GM19035 (cell line): ENCODE results near the gene SLC4A2.

Experiments used
- ATAC-seq: cut with Tn5 transposase; IDR thresholded peaks from one replicate; pipeline ENCODE4 v1.9.1; 2021; ENCODE audit not compliant: unreplicated experiment

Gene SLC4A2

DNA sequence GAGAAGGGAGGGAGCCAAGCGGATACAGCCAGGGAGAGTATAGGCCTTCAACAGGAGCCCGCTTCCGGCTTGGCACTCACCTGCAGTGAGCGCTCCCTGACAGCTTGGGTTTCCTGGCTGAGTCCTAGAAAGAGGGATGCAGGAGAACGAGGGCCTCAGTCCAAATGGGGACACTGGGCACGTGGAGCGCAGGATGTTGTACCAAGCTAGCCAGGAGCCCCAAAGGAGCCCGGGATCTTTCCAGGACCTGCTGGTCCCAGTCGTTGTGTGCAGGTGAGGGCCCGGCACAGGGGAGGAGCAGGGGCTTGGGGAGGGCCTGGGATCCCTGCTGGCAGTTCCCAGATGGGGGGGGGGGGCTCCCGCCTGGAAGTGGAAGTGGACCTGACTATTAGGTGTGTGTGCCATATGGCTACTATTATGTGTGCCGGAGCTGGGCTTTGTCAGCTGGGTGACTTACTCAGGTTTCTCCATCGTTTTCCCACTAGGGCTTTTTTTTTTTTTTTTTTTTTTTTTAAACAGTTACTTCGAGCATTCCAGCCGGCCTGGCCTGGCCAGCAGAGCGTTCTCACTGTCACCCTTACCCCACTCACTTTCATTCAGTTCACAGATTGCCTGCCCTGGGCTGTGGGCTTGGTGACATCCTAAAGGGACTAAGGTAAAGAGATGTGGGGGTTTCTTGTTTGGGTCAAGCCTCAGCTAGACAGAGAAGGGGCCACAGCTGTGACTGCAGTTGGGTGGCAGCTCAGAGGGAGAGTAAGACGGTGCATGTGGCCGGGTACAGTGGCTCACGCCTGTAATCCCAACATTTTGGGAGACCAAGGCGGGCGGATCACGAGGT, 30.7 kb downstream of the SLC4A2 start:
- ATAC-seq = no peak

DNA sequence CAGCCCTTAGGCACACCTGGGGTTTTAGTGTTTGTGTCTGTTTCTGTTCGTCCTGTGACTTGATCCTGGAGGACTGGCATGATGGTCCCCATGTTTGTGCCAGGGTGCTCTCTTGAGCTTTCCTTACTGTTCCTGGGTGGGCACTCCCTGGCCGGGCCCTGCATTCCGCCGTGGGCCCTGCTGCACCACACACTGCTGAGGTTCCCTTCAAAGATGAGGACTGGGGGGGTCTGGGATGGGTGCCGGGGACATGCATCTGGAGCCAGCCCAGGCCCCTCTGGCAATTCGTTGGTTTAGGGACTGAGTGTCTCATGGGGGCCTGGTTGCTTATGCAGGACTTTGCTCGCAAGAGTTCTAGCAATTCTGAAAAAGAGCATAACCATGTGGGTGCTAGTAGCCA, 31.6 kb downstream of the SLC4A2 start:
- ATAC-seq = no peak

DNA sequence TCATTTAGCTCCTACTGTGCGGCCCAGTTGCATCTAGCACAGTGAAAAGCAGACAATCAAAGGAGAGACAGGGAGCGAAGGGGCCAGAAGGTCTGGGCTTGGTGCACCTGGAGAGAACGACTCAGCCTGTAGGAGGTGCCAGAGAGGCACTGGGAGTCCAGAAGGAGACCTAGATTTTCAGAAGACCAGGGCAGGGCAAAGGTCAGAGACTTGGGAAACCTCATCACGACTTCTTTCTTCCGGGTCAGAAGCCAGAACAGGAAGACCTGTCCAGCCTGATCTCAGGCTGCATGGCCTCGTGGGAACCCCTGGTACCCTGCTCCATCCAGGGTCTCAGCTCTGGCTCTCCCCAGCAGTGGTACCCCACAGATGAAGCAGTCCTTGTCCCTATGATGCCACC, 32.0 kb downstream of the SLC4A2 start:
- ATAC-seq = no peak

DNA sequence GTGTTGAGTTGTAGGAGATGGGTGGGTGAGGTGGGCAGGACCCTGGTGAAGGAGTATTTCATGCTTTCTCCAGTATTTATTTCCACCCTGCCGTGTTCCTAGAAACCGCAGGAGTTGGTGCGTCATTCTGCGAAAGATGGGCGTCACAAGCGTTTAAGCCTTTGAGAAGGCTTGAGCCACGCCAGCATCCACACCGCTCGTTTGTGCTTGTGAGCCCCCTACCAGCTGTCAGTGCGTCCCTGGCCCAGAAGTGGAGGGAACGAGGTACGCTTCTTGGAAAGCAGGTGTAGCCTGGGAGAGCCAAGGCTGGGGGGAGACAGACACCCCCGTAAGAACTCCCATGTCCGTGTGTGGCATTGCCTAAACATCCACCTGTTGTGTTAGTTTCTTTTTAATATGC, 32.6 kb downstream of the SLC4A2 start:
- no peak for ATAC-seq

DNA sequence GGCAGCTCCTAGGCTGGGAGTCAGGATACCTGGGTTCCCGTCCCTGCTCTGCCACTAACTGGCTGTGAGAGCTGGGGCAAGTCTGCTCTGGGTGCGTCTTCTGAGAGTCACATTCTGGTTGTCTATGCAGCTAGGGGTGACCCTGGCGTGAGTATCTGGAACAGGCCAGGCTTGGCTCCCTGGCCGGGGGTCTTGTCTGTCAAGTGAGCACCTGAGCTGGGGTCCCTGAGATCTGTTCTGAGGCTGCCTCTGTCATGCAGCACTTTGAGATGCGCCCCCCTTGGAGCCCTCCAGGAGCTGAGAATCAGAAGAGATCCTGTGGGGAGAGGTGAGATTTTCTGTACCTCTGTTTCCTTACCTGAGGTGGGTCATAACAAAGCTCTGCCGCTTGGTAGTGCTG, 34.4 kb downstream of the SLC4A2 start:
- no peak for ATAC-seq

DNA sequence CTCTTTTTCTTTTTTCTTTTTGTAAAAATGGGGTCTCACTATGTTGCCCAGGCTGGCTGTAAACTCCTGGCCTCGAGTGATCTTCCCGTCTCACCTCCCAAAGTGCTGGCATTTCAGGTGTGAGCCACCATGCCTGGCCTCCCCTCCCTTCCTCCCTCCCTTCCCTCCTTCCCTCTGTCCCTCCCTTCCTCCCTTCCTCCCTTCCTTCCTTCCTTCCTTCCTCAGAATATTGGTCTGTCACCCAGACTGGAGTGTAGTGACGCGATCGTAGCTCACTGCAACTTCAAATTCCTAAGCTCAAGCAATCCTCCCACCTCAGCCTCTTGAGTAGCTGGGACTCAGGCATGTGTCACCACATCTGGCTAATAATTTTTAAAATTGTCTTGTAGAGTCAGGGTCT, 35.3 kb downstream of the SLC4A2 start:
- ATAC-seq = no peak

DNA sequence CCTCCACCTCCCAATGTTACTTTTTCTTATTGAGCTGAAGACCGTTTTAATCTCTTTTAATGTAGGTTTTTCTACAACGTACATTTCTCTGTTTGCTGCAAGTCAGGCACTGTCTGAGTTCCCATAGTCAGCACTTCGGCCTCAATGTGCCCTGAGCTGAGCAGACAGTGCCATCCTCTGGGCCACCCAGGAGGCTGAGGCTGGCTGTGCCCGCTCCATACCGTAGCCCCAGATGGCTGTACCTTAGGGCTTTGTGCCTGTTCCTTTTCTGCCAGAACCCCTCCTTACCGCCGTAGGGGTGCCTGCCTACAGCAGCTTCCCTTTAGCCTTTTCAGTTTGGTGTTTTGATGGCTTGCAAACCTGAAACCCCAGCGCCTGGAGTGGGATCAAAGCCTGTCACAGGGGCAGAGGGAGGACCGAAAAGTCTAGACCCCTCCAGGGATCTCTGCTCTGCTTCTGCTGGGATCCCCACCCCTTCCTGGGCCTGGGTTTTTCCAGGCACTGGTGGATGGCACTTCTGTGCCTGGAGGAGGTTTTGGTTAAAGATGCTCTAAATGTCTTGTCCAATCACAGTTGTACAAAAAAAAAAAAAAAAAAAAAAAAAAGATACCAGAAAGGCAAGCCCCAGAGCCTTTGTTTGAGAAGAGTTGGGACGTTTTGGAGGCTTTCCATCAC, 35.9 kb downstream of the SLC4A2 start:
- ATAC-seq = no peak

DNA sequence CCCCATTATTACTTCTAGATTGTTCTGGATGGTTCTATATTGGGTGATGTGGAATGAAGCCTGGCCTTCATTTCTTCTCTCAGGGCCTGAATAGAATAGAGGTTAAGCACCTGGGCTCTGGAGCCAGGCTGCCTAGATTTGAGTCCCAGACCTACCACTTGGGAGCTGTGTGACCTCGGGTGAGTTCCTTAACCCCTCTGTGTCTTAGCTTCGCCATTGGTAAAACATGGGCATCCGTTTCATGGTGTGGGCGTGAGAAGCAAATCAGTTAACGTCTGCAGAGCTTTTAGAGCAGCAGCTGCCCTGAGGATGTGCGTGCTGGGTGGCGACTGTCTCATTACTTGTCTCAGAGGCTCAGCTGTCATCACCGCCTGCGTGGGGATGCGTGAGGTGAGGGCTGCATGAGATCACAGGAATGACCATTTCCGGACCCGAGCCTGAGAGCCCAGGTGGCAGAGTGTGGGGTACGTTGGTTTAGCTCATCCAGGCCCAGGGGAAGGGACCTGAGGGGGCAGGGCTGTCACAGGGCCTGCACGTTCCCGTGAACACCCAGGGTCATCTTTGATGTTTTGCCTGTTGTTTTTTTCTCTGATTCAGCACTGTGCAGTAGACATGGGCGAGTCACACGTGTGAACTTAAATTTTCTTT, 36.6 kb downstream of the SLC4A2 start:
- ATAC-seq = no peak

DNA sequence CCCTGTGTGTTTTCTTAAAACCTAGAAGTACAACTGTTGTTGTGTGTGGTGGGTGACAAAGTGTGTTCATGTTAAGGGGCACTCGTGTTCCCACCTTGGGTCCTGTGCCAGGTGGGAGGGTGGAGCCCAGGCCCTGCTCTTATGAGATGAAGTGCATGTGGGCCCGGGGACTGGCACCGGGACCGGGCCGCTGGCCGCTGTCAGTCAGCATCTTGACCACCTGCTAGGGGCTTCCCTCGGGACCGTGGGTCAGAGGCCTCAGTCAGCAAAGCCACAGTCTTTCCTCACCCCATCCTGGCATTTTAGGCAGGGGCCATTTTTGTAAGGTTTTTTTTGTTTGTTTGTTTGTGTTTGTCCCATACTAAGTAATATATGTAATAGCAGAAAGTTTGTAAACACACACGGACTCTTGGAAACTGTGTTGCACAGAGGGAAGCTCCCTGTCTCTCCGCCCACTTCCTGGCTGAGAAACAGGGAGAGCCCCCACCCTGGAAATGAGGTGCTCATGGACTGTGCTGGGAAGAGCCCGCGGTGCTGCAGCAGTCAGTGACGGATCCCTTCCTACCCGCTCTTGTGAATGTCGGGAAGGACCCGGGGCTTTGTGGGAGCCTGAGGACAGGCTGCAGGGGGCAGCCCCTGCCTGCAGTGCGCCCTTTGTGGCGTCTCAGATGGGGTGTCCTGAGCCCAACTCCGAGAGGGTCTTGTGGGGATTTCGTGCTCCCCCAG, 40.3 kb downstream of the SLC4A2 start:
- ATAC-seq = no peak

DNA sequence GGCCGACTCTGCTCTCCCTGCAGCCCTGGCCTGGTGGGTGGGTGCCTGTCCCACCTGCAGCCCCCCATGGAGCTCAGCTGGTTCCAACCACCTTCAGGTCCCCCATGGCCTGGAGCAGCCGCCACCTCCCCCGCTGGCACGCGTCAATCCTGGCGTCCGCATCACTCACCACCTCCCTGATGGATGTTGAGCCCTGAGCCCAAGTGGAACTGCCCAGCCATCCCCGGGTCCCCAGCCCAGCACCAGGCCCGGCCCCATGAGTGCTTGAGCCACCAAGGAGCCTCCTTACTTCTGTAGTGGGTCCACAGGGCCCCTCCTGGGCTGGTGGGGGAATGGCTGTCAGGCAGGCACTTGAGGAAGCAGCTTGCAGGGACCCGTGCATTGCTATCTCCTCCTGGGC, 41.5 kb downstream of the SLC4A2 start:
- no peak for ATAC-seq

DNA sequence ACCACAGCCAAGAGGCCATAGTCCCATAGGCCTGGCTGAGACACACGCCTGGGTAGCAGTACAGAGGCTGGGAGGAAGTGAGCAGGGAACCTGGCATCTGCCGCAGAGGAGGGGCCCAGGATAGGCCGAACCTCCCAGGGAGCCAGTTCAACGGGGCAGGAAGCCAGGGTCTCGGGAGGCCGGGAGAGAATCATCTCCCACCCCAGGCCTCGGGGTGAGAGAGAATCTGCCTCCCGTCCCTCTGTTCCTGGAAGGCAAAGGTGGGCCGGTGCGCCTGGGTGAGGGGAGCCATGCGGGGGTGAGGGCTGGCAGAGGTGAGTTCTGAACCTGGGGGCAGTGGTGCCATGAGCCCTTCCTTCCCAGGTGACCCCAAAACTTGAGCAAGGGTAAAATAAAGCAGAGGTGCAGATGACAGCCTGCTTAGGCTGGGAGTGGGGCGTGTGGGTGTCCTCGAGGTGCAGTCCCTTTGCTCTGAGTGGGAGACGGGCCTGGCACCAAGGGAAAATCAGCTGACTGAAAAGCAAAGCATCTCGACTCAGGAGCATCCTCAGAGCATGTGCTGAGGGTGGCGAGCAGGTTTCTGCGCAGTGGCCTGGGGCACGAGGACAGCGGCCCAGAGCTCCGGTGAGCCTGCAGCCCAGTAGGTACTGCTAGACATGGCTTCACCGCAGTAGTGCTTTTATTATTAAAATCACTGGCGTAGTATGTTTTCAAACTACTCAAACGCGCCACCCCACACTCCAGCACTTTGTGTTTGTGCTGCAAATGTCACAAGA, 42.4 kb downstream of the SLC4A2 start:
- no peak for ATAC-seq

DNA sequence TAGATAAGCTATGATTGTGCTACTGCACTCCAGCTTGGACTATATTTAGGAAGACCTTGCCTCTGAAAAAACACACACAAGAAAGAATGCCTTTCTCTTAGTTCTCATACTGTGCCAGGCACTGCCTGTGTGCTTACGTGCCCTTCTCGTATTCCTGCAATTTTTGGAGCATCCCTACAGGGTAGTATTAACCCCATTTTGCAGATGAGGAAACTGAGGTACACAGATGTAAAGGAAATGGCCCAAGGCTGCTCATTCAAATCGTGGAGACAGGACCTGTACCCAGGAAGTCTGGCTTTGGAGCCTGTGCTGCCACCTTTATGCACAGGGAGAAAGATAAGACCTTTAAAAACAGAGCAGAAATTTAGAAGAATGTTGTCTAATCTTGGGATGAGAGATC, 43.6 kb downstream of the SLC4A2 start:
- ATAC-seq = no peak

DNA sequence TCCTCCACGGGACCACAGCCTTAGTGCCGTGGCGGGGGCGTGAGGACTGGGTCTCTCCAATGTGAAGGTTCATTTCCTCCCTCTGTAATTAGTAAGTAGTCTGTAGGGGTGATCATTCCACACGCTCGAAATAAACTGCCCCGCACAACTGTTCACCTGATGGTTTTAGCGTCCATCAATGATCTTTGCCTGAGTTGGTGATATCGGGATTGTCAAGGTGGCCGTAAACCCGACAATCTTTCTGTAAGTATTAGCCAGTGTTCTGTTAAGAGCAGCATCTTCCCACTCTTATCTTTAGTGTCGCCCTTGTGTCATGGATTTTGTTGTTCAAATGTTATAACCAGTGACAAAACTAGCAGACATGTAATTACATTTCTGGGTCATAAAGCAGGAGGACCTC, 44.6 kb downstream of the SLC4A2 start:
- ATAC-seq = no peak

DNA sequence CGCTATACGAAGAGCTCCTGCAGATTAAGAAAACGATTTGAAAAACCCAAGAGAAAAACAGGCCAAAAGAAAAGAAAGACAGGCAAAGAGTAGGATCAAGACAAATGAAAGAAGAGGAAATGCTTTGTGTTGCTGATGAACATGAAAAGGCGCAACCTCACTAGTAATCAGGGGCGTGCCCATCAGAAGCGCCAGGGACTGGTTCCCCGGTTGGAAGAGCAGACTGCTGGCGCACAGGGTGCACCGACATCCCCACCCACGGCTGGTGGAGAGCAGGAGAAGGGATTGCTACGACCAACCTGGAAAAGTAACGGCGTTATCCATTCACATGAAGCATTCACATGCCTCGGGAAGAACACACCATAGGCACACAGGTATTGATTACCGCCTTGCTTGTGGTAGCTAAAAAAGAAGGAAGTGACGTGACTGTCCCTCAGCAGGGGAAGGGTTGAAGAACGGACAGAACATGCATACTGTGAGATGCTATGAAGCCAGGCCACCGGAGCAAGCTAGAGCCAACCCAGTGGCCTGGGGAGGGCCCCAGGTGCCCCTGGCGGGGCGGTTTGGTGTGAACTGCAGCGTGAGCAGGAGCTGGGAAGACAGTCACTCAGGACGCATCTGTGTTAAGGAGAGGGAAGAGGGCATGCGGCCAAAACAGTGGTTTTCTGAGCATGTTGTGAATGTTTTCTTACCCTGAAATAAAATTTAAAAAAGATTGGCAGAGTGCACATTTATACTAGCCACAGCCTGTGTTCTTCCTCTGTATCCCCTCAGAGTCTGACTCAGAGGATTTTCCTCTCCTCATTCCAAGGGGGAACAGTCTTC, 45.2 kb downstream of the SLC4A2 start:
- no peak for ATAC-seq

DNA sequence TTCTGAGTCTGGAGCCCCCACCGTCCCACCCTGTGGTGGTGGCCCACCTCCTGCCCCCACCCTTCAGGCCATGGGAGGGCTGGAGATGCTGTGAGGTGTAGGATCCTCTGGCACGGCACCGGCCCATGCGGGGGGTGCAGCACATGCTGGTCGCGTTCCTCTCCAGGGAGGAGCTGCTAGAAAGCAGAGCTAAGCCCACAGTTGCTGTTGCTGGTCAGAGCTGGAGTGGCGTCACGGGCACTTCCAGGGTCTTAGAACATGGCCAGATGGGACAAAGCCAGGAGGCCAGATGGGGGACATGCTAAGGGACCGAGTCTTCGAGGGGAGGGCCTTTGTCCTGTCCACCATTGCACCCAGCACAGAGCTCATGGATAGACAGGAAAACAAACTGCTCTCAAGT, 48.5 kb downstream of the SLC4A2 start:
- ATAC-seq = no peak

DNA sequence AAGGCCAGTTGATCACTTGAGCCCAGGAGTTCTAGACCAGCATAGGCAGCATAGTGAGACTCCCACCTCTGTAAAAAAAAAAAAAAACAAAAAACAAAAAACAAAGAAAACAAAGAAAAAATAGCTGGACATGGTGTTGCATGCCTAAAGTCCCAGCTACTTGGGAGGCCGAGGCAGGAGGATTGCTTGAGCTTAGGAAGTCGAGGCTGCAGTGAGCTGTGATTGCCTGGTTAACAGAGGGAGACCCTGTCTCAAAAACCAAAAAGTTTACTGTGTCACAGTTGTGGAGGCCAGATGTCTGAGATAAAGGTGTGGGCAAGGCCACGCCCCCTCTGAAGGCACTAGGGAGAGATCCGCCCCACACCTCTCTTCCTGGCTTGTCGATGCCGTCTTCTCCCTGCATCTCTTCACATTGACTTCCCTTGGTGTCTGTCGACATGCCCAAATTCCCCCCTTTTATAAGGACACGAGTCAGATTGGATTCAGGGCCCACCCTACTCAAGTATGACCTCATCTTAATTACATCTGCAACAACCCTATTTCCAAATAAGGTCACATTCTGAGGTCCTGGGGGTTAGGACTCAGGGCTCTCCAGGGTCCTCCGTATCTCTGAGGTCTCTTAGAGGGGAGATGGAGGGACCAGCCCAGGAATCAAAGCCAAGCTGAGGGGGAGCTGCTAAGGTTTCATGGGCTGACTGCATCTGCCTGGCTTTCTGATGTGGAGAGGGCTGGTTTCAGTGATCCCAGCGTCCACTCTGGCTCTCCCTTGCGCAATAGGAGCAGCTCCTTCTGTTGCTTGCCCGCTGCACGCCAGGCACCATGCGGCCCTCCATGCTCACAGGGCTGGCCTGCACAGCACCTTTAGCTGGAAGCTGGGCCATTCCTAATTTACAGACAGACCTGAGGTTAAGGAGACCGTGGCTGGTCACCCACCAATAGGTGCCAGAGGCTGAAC, 50.0 kb downstream of the SLC4A2 start:
- no peak for ATAC-seq

DNA sequence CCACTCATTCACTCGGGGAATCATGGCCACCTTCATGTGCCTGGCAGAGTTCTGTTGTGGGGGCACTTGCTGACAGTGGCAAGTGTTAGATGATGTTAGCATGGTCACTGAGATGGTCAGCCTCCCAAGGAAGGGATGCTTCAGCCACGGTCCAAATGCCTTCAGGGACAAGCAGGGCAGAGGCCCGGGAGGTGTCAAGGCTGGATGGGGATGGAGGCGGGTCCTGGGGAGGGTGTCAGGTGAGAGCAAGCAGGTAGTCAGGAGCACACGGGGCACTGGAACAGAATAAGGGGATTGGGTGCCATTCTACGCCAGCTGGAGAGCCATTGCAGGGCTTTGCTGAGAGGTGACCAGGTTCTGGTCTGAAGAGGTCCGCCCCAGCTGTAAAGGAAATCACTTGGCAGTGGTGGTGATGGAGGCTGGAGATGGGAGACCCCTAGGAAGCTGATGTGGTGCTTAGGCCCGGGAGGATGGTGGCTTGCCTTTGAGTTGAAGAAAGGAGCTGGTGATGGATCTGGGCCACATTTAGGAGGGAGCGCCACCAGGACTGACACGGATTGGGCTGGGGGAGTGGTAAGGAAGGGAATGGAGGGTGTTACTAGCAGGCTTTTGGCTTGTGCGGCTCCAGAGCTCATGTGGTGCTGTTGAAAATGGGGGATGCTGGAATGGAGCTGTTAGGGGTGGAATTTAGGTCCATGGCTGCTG, 51.0 kb downstream of the SLC4A2 start:
- ATAC-seq = no peak
